SK-N-SH treated with all-trans-retinoic acid at 6 μM for 48 hours (cell line): Measurements from ENCODE around the gene PLIN5.

ENCODE experiments used
- BACH2 ChIP-seq: fragments of 250-450 bp; sonication (Bioruptor Pico); IDR thresholded peaks from 2 replicates; pipeline ENCODE4 v1.9.0; 2021; ENCODE audit warnings: mild to moderate bottlenecking, borderline replicate concordance
- CREB5 ChIP-seq: fragments of 250-450 bp; sonication (Bioruptor Pico); IDR thresholded peaks from 2 replicates; pipeline ENCODE4 v1.5.1; 2020; ENCODE audit warnings: low read depth, mild to moderate bottlenecking, moderate library complexity
- CSDC2 ChIP-seq: fragments of 250-450 bp; sonication (Bioruptor Pico); IDR thresholded peaks from 2 replicates; pipeline ENCODE4 v1.5.0; 2020; ENCODE audit warnings: mild to moderate bottlenecking, moderate library complexity
- ESRRG ChIP-seq: fragments of 250-450 bp; sonication (Bioruptor Pico); IDR thresholded peaks from 2 replicates; pipeline ENCODE4 v1.6.1; 2021; ENCODE audit warnings: mild to moderate bottlenecking
- PATZ1 ChIP-seq: fragments of 250-450 bp; sonication (Bioruptor Pico); IDR thresholded peaks from 2 replicates; pipeline ENCODE4 v1.8.0; 2020; ENCODE audit warnings: mild to moderate bottlenecking, moderate library complexity, borderline replicate concordance
- TSHZ2 ChIP-seq: fragments of 250-450 bp; sonication (Bioruptor Pico); IDR thresholded peaks from 2 replicates; pipeline ENCODE4 v1.5.0; 2020; ENCODE audit warnings: mild to moderate bottlenecking, moderate library complexity
- ZC3H10 ChIP-seq: fragments of 250-450 bp; sonication (Bioruptor Pico); IDR thresholded peaks from 2 replicates; pipeline ENCODE4 v1.5.1; 2021; ENCODE audit warnings: mild to moderate bottlenecking, moderate library complexity
- ZFP3 ChIP-seq: fragments of 250-450 bp; sonication (Bioruptor Pico); IDR thresholded peaks from 2 replicates; pipeline ENCODE4 v1.5.0; 2020; ENCODE audit warnings: mild to moderate bottlenecking, moderate library complexity
- ZFP30 ChIP-seq: fragments of 450-650 bp; formaldehyde crosslinking; IDR thresholded peaks from 2 replicates; pipeline ENCODE4 v1.5.0; 2022; ENCODE audit warnings: mild to moderate bottlenecking, moderate library complexity

- TF ChIP-seq CREB5 (CRISPR knock-in tag) (no peak), ZFP3 (CRISPR knock-in tag) (no peak), ESRRG (CRISPR knock-in tag) (no peak), TSHZ2 (CRISPR knock-in tag) (no peak), CSDC2 (CRISPR knock-in tag) (no peak), ZC3H10 (CRISPR knock-in tag) (no peak), BACH2 (CRISPR knock-in tag) (no peak), PATZ1 (CRISPR knock-in tag) (no peak), ZFP30 (CRISPR knock-in tag) (no peak)
Measured at GRCh38 chr19:4500841-4501591, 34.0 kb downstream of the PLIN5 start.
